ENCODE data around the gene NCOR2.

- no peak for TF ChIP-seq CTCF (IDR thresholded peaks at IDR 0.05)
- no peak for TF ChIP-seq POLR2A (IDR thresholded peaks at IDR 0.05)
These were observed 23.0 kb downstream of the NCOR2 start for GRCh38 chr12:124544311-124544970.

Measured in tibial nerve (tissue), 3 donors.